Muscle layer of colon (tissue), 2 donors: ENCODE results near the gene OR6B1.

Source experiments
- H3K27ac ChIP-seq: one replicate; pipeline ENCODE4 v1.7.0; 2013; ENCODE audit warnings: low read depth, mild to moderate bottlenecking, low read length, moderate library complexity
- H3K27me3 ChIP-seq, 2 donors: one replicate each; pipeline ENCODE4 v1.7.0; 2013; ENCODE audit warnings: low read length in 2 of 2, mild to moderate bottlenecking in 2 of 2; ENCODE audit not compliant: insufficient read depth in 2 of 2, control insufficient read depth in 1 of 2
- H3K36me3 ChIP-seq: one replicate; pipeline ENCODE4 v1.7.0; 2013; ENCODE audit warnings: mild to moderate bottlenecking, low read length; ENCODE audit not compliant: insufficient read depth
- H3K4me1 ChIP-seq: one replicate; pipeline ENCODE4 v1.7.0; 2013; ENCODE audit warnings: mild to moderate bottlenecking, low read length; ENCODE audit not compliant: insufficient read depth
- H3K4me3 ChIP-seq, 2 donors: one replicate each; pipeline ENCODE4 v1.7.0; 2013; ENCODE audit warnings: low read length in 2 of 2, low read depth in 1 of 2, mild to moderate bottlenecking in 1 of 2, moderate library complexity in 1 of 2
- H3K9ac ChIP-seq: one replicate; pipeline ENCODE4 v1.7.0; 2013; ENCODE audit warnings: low read length
- H3K9me3 ChIP-seq: one replicate; pipeline ENCODE4 v1.7.0; 2013; ENCODE audit warnings: mild to moderate bottlenecking, low read length
- donor health status: abdominal sarcoma.
- donor health status: Adenocarcinoma of cecum.

Gene OR6B1

DNA sequence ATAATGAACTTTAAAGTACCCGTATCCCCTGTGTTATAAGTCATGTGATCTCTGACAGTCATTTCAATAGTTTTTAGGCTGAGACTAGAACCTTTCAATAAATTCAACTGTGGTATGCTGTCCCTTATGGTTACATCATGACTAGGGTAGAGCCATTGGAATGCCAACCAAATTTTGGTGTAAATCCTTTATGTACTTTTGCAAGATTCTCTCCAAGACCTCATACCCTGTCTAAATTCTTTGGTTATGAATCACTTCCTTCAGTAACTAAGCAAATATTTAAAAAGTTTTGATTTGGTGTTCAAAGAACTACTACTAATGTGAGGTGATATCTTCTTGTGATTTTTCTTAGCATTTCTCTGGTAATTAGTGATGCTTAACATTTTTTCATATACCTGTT lies 20.8 kb upstream of the OR6B1 start:
- Histone ChIP-seq H3K27me3 (no peaks in the 10 kb centered on the region), H3K9me3 (no peaks in the 10 kb centered on the region), H3K4me3 (no peak overlapping the region), H3K36me3 (no peaks in the 10 kb centered on the region), H3K27ac (no peak overlapping the region), H3K4me1 (no peaks in the 10 kb centered on the region), H3K9ac (no peak overlapping the region)

DNA sequence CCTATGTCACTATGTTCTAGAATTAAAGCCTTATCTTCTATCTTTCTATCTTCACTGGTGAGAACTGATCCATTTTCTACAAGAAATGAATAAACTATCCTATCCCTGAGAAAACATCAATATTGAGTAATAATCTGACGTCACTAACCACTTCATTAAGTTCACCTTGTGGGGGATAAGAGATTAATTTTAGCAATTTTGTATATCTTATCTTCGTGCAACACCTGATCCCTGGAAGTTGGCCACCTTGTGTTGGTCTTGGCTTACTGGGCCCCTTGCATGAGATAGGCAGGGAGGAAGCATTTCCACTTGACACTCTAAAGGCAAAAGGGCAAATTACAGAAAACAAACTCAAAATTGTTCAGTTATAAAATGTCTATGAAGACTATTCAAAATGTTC lies 20.1 kb upstream of the OR6B1 start:
- no peaks in the 10 kb centered on the region for H3K4me1 ChIP-seq
- no peaks in the 10 kb centered on the region for H3K27me3 ChIP-seq
- H3K27ac ChIP-seq = no peak overlapping the region
- H3K36me3 ChIP-seq = no peaks in the 10 kb centered on the region
- no peaks in the 10 kb centered on the region for H3K9me3 ChIP-seq
- no peak overlapping the region for H3K4me3 ChIP-seq
- no peak overlapping the region for H3K9ac ChIP-seq

DNA sequence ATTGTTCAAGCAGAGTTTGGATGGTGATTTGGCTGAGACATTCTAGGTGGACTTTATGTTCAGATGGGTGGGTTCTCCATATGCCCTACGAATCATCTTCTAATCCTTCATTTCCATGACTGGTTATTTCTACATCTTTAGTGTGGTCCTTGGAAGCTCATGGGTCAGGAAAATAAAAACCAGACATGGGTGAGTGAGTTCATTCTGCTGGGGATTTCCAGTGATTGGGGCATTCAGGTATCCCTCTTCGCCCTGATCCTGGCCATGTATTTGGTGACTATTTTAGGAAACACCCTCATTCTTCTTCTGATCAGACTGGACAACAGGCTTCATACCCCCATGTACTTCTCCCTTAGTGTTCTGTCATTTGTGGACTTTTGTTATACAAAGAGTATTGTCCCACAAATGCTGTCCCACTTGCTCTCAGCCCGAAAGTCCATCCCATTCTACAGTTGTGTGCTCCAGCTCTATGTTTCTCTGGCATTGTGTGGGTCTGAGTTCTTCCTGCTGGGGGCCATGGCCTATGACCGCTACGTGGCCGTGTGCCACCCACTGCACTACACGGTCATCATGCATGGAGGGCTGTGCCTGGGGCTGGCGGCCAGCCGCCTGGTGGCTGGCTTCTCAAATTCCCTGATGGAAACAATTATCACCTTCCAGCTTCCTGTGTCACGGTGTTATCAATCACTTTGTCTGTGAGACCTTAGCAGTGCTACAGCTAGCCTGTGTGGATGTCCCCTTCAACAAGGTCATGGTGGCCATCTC lies 19.2 kb upstream of the OR6B1 start:
- Histone ChIP-seq H3K4me3 (no peak overlapping the region), H3K27ac (no peak overlapping the region), H3K4me1 (no peaks in the 10 kb centered on the region), H3K9ac (no peak overlapping the region), H3K9me3 (no peaks in the 10 kb centered on the region), H3K36me3 (no peaks in the 10 kb centered on the region), H3K27me3 (no peaks in the 10 kb centered on the region)

DNA sequence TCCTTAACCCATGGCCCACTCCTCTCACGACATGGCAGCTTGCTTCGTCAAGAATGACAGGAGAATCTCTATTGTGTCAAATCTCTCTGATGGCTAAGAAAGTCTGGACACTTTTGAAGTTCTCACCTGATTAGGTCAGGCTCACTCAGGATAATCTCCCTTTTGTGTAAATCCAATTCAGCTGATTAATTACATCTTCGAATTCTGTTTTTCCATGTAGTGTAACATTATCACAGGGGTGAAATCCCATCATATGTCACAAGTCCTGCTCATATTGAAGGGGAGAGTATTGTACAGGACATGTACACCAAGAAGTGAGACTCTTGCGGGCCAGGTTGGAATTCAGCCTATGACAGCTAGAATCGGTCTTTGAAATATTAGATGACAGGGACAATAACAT lies 16.2 kb upstream of the OR6B1 start:
- Histone ChIP-seq H3K9me3 (no peaks in the 10 kb centered on the region), H3K27me3 (no peaks in the 10 kb centered on the region), H3K9ac (no peak overlapping the region), H3K36me3 (no peaks in the 10 kb centered on the region), H3K27ac (no peak overlapping the region), H3K4me1 (peaks cover 4% of the 10 kb centered on the region), H3K4me3 (no peak overlapping the region)

DNA sequence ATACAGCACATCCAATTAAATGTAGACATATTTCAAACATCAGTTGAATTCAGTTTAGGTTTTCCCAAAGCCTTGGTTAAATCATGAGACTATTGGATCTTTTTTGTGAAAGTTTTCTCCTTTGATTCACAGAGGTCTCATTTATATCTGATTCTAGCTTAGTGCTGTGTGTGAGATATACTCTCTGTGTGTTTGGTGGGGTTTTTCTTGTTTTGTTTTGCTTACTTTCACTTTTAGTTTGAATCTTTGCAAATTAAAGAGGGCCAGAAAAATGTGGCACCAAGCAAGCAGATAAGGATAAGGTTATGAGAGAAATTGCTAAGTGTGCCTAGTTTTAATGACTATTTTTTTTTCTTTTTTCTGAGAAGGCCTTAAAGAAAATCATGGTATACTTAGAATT lies 12.6 kb upstream of the OR6B1 start:
- Histone ChIP-seq H3K9ac (no peak overlapping the region), H3K27ac (no peak overlapping the region), H3K4me1 (peaks cover 14% of the 10 kb centered on the region), H3K36me3 (no peaks in the 10 kb centered on the region), H3K9me3 (no peaks in the 10 kb centered on the region), H3K27me3 (no peaks in the 10 kb centered on the region), H3K4me3 (no peak overlapping the region)

DNA sequence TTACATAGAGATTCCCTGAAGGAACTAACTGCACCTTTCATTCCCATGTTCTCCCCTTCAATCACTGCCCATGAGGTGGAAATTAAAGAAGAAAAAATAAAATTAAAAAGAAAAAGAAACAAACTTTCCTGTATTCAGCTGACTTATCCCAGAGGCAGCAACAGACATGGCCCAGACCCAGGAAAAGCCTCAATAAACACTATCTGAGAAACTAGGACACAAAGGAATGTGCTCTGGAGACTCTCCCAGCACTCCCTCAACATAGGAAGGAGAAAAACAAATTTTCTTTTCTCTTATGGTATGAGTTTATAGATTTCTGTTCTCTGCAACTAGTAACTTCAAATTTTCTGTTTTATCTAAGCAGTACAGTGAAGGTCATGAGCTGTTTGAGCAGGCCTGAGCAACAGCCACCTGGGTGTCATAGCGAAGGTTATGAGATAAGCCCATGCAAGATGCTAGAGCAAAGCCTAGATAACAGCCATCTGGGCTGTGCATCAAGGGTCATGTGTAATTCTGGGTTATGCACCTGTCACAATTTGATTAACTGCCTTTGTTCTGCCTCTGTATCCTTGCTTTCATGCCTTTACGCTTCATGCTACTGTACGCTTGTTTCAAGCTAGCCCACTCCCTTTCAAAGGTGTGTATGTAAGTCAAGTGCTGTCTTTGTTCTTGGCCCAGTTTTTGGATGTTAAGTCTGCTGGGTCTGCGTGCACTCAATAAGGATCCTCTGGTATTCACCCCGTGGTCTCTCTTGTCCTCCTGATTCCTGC lies 11.0 kb upstream of the OR6B1 start:
- H3K4me1 ChIP-seq = peaks cover 15% of the 10 kb centered on the region
- H3K9me3 ChIP-seq = no peaks in the 10 kb centered on the region
- H3K36me3 ChIP-seq = no peaks in the 10 kb centered on the region
- no peaks in the 10 kb centered on the region for H3K27me3 ChIP-seq
- peak overlapping the region in 1 of 2 donors; percentile 15 for H3K4me3 ChIP-seq
- no peak overlapping the region for H3K9ac ChIP-seq
- no peak overlapping the region for H3K27ac ChIP-seq

DNA sequence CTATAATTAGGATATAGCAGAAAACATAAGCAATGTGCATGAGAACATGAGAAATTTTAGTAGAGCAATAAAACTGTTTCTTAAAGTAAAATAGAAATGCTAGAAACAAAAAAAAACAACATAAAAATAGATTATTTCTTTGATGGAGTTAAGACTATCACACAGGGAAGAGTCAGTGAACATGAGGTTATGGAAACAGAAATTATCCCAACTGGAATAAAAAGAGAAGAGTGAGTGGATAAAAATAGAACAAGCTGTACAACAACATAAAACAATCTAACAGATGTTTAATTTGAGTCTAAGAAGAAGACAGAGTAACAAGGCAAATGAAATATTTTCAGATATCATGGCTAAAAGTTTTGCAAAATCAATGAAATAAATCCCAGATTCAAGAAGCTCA lies 7.5 kb upstream of the OR6B1 start:
- Histone ChIP-seq H3K27ac (no peak overlapping the region), H3K4me1 (peaks cover 15% of the 10 kb centered on the region), H3K36me3 (no peaks in the 10 kb centered on the region), H3K9me3 (no peaks in the 10 kb centered on the region), H3K9ac (no peak overlapping the region), H3K4me3 (no peak overlapping the region), H3K27me3 (no peaks in the 10 kb centered on the region)

DNA sequence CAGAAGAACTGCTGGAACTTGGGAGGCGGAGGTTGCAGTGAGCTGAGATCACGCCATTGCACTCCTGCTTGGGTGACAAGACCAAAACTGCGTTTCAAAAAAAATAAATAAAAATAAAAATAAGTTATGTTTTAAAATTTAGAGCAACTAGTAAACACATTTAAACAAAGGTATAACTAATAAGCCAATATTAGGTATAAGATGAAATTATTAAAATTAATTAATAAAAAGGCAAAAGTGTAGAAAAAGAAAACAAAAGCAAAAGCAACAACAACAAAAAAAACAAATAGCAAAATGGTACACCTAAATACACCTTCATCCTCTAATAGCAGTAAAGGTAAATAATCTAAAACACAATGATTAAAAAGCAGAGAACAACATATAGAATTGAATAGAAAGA lies 6.2 kb upstream of the OR6B1 start:
- Histone ChIP-seq H3K27me3 (no peaks in the 10 kb centered on the region), H3K4me1 (peaks cover 10% of the 10 kb centered on the region), H3K27ac (no peak overlapping the region), H3K36me3 (no peaks in the 10 kb centered on the region), H3K4me3 (no peak overlapping the region), H3K9me3 (no peaks in the 10 kb centered on the region), H3K9ac (no peak overlapping the region)

DNA sequence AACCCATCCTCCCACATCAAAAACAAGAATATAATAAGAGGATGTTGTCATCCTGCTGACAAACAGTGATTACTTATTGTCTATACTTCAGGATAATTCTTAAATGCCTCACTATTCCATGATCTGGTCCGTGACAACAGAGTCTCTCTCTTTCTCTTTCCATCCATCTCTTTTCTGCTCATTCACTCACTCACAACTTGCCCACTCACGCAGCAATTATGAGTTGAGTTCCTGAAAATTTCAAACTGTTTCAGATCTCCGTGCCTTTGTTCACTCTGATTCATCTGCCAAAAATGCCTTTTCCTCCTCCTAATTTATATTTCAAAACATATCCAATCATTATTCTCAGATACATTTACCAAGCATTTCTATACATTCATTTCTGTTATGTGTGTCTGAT lies 1.4 kb downstream of the OR6B1 start:
- Histone ChIP-seq H3K27me3 (no peaks in the 10 kb centered on the region), H3K4me1 (no peaks in the 10 kb centered on the region), H3K9ac (no peak overlapping the region), H3K4me3 (no peak overlapping the region), H3K36me3 (no peaks in the 10 kb centered on the region), H3K9me3 (no peaks in the 10 kb centered on the region), H3K27ac (no peak overlapping the region)

DNA sequence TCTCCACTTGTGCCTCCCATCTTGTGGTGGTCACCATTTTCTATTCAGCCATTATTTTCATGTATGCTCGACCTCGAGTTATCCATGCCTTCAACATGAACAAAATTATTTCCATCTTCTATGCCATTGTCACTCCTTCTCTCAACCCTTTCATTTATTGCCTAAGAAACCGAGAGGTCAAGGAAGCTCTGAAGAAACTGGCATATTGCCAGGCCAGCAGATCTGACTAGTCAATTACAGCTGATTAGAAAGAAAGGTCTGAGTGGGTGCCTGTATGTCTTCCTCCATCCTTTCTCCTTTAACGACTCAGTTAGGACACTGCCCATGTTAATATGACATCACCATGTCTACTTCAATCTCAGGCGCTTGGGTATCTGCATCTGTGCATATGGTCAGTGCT lies 4.6 kb downstream of the OR6B1 start:
- H3K27me3 ChIP-seq = no peaks in the 10 kb centered on the region
- H3K9ac ChIP-seq = no peak overlapping the region
- H3K27ac ChIP-seq = no peak overlapping the region
- H3K9me3 ChIP-seq = no peaks in the 10 kb centered on the region
- H3K36me3 ChIP-seq = no peaks in the 10 kb centered on the region
- no peak overlapping the region for H3K4me3 ChIP-seq
- no peaks in the 10 kb centered on the region for H3K4me1 ChIP-seq

DNA sequence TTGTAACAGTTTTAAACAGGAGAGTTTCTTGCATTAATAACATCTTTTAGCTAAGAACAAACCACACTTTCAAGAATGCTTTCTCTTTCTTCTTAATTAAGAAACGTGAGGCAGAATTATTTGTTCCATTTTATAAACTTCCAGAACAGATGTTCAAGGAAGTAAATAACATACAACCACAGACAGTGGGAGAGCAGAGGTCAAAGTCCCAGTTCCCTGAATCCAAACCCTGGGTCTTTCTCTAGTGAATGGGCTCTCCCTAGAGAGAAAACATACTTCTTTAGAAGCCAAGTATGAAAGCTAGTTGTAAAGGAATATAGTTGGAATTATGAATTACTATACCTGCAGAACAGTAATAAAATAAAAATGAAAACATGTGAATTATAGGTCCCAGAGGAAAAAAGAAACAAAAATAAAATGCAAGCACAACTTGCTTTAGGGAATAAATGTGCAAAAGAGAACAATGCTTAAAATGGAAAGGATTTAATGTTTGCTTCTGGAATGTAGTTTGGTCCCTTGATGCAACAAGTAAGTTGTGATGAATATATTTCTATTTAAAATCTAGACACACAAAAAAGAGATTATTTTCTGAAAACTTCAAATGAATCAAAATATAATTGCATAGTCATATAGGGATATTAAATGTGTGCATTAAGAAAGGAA lies 6.0 kb downstream of the OR6B1 start:
- Histone ChIP-seq H3K9ac (no peak overlapping the region), H3K27ac (no peak overlapping the region), H3K27me3 (no peaks in the 10 kb centered on the region), H3K4me3 (no peak overlapping the region), H3K4me1 (no peaks in the 10 kb centered on the region), H3K36me3 (no peaks in the 10 kb centered on the region), H3K9me3 (no peaks in the 10 kb centered on the region)
